Neural progenitor cell (in vitro differentiated cells): ENCODE results near the gene GET3.

Experiments
- EZH2 ChIP-seq: fragments of 200-600 bp; sonication (generic); IDR thresholded peaks from 2 replicates; pipeline ENCODE4 v1.6.1; 2017; ENCODE audit warnings: antibody characterized with exemption, mild to moderate bottlenecking, moderate library complexity
- TF ChIP-seq, protein P1 (sequence below): fragments of 200-600 bp; sonication (generic); IDR thresholded peaks from 2 replicates; pipeline ENCODE4 v1.5.1; 2017; ENCODE audit warnings: antibody characterized with exemption, mild to moderate bottlenecking

DNA sequence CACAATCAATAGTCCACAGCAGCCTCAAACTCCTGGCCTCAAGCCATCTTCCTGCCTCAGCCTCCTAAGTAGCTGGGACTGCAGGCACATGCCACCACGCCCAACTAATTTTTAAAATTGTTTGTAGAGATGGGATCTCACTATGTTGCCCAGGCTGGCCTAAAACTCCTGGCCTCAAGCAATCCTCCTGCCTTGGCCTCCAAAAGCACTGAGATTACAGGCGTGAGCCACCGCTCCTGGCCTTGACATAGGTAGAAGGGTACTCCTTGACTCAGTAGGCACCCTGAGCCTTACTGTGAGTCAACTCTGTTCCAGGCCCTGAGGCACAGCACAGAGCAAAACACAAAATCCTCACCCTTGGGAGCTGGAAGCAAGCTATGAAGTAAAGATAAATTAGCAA lies 21.4 kb upstream of the GET3 start:
- TF ChIP-seq EZH2: no peak
- TF ChIP-seq, protein P1, sequence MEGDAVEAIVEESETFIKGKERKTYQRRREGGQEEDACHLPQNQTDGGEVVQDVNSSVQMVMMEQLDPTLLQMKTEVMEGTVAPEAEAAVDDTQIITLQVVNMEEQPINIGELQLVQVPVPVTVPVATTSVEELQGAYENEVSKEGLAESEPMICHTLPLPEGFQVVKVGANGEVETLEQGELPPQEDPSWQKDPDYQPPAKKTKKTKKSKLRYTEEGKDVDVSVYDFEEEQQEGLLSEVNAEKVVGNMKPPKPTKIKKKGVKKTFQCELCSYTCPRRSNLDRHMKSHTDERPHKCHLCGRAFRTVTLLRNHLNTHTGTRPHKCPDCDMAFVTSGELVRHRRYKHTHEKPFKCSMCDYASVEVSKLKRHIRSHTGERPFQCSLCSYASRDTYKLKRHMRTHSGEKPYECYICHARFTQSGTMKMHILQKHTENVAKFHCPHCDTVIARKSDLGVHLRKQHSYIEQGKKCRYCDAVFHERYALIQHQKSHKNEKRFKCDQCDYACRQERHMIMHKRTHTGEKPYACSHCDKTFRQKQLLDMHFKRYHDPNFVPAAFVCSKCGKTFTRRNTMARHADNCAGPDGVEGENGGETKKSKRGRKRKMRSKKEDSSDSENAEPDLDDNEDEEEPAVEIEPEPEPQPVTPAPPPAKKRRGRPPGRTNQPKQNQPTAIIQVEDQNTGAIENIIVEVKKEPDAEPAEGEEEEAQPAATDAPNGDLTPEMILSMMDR: no peak
